SK-N-SH (cell line): ENCODE results near the gene TRIP13. TPM values are rescaled to one million over a fixed set of nuclear protein-coding genes. Genes with fewer than 3 reads are reported as not detected.

Experiments used
- CTCF ChIA-PET: fragments of 300-600, 350-600 bp; formaldehyde crosslinking; extraction: SDS; loops from one replicate; lab custom pipeline; 2021; lab: Yijun Ruan, JAX
- POLR2A ChIA-PET: fragments of 350-600 bp; sonication (Branson Sonifier 250); formaldehyde crosslinking; extraction: SDS; loops from one replicate; lab custom pipeline; 2020; ENCODE audit warnings: antibody characterized with exemption, inconsistent platforms; lab: Yijun Ruan, JAX
- DNase-seq: peaks from one replicate; pipeline ENCODE4 v3.0.0; 2012
- H2AFZ ChIP-seq: fragments of 200-600 bp; sonication (generic); 2 replicates; pipeline ENCODE4 v1.8.1; 2016; ENCODE audit warnings: antibody characterized with exemption, mild to moderate bottlenecking, low read depth
- H3F3A ChIP-seq: fragments of 200-600 bp; sonication (generic); replicated peaks from 2 replicates; pipeline ENCODE3; 2016; ENCODE audit warnings: antibody characterized with exemption, mild to moderate bottlenecking; ENCODE audit not compliant: insufficient read depth
- H3K27ac ChIP-seq, 2 experiments: fragments of 200-500 bp in 1 of 2; fragments of 200-600 bp in 1 of 2; sonication (Bioruptor generic) in 1 of 2; sonication (generic), shearing (Covaris generic) in 1 of 2; 2 replicates each; pipeline versions ENCODE4 v1.5.1 to v1.6.1; 2014 to 2016; ENCODE audit warnings: low read depth in 2 of 2, inconsistent platforms in 1 of 2, low read length in 1 of 2, mild to moderate bottlenecking in 1 of 2, mixed read lengths in 1 of 2
- H3K27me3 ChIP-seq: fragments of 200-600 bp; sonication (generic), shearing (Covaris generic); 2 replicates; pipeline ENCODE4 v1.6.1; 2016; ENCODE audit warnings: mixed run types; ENCODE audit not compliant: insufficient read depth
- H3K36me3 ChIP-seq, 2 experiments: fragments of 200-500 bp in 1 of 2; fragments of 200-600 bp in 1 of 2; sonication (Bioruptor generic) in 1 of 2; sonication (generic) in 1 of 2; replicated peaks in 1 of 2; 2 replicates each; pipeline versions ENCODE3 to v1.5.1; 2014 to 2016; ENCODE audit warnings: low read length in 1 of 2, mild to moderate bottlenecking in 1 of 2; ENCODE audit not compliant: insufficient read depth in 2 of 2, control insufficient read depth in 1 of 2
- H3K4me1 ChIP-seq, 2 experiments: fragments of 200-500 bp in 1 of 2; fragments of 200-600 bp in 1 of 2; sonication (Bioruptor generic) in 1 of 2; sonication (generic), shearing (Covaris generic) in 1 of 2; 2 replicates each; pipeline versions ENCODE4 v1.5.1 to v1.6.1; 2014 to 2016; ENCODE audit warnings: low read depth in 1 of 2, low read length in 1 of 2, mixed run types in 1 of 2; ENCODE audit not compliant: insufficient read depth in 2 of 2, control insufficient read depth in 1 of 2
- H3K4me2 ChIP-seq: fragments of 200-600 bp; sonication (generic), shearing (Covaris generic); 2 replicates; pipeline ENCODE4 v1.6.1; 2017; ENCODE audit warnings: mixed run types
- H3K4me3 ChIP-seq, 2 experiments: fragments of 200-500 bp in 1 of 2; fragments of 200-600 bp in 1 of 2; sonication (Bioruptor generic) in 1 of 2; sonication (generic), shearing (Covaris generic) in 1 of 2; 2 replicates each; pipeline versions ENCODE4 v1.5.1 to v1.8.1; 2014 to 2016; ENCODE audit warnings: low read depth in 2 of 2, inconsistent platforms in 1 of 2, low read length in 1 of 2, mild to moderate bottlenecking in 1 of 2, mixed read lengths in 1 of 2, moderate library complexity in 1 of 2
- H3K79me2 ChIP-seq: fragments of 200-600 bp; sonication (generic); 2 replicates; pipeline ENCODE4 v1.8.1; 2017; ENCODE audit warnings: mild to moderate bottlenecking; ENCODE audit not compliant: insufficient read depth
- H3K9ac ChIP-seq: fragments of 200-600 bp; sonication (generic); 2 replicates; pipeline ENCODE4 v1.6.1; 2017; ENCODE audit warnings: mixed run types
- H3K9me2 ChIP-seq: fragments of 200-600 bp; sonication (generic); 2 replicates; pipeline ENCODE4 v1.6.1; 2017; ENCODE audit warnings: mixed run types
- H3K9me3 ChIP-seq: fragments of 200-600 bp; sonication (generic); 2 replicates; pipeline ENCODE4 v1.6.1; 2017; ENCODE audit warnings: mixed run types, mild to moderate bottlenecking, moderate library complexity
- H4K20me1 ChIP-seq: fragments of 200-600 bp; sonication (generic); 2 replicates; pipeline ENCODE4 v1.6.1; 2017; ENCODE audit warnings: mild to moderate bottlenecking, mixed run types; ENCODE audit not compliant: insufficient read depth
- CHD2 ChIP-seq: fragments of 150-350 bp; IDR thresholded peaks from 2 replicates; pipeline ENCODE4 v1.6.1; 2018; ENCODE audit warnings: low read length; ENCODE audit not compliant: partially characterized antibody
- FOXM1 ChIP-seq: IDR thresholded peaks from 2 replicates; pipeline ENCODE4 v1.4.0; 2012; ENCODE audit warnings: low read depth, mild to moderate bottlenecking
- RAD21 ChIP-seq: IDR thresholded peaks from 2 replicates; pipeline ENCODE4 v1.6.1; 2012; ENCODE audit warnings: mild to moderate bottlenecking, low read length
- RFX5 ChIP-seq: IDR thresholded peaks from 2 replicates; pipeline ENCODE4 v1.6.1; 2012; ENCODE audit warnings: mild to moderate bottlenecking, improper control_type of control experiment, low read length
- SIN3A ChIP-seq: IDR thresholded peaks from 2 replicates; pipeline ENCODE4 v1.6.1; 2012; ENCODE audit warnings: low read depth, mild to moderate bottlenecking, low read length, moderate library complexity, borderline replicate concordance
- TAF1 ChIP-seq: IDR thresholded peaks from 2 replicates; pipeline ENCODE4 v1.6.1; 2012; ENCODE audit warnings: low read depth, mild to moderate bottlenecking, low read length, moderate library complexity, borderline replicate concordance
- WGBS: methylation state at CpG from one replicate; pipeline ENCODE4 v1.1.6; 2017; ENCODE audit warnings: low lambda C conversion rate; 5-methylcytosine and 5-hydroxymethylcytosine counted together
- polyA plus RNA-seq, 3 experiments: library from polyadenylated mRNA; depleted of rRNA; stranded (reverse); fragments of >200 nt; gene quantifications; 2 replicates each; pipeline ENCODE4 v1.2.3, GENCODE V29; 2012
- TF ChIP-seq, protein P1 (sequence below): fragments of 200-600 bp; sonication (generic); IDR thresholded peaks from 2 replicates; pipeline ENCODE4 v1.6.1; 2017; ENCODE audit warnings: antibody characterized with exemption, mild to moderate bottlenecking, moderate library complexity
- TF ChIP-seq, protein P2 (sequence below): IDR thresholded peaks from 2 replicates; pipeline ENCODE4 v1.4.0; 2012; ENCODE audit warnings: low read depth
- TF ChIP-seq, protein P3 (sequence below): fragments of 150-350 bp; IDR thresholded peaks from 2 replicates; pipeline ENCODE4 v1.6.1; 2016; ENCODE audit warnings: mild to moderate bottlenecking, low read depth, low read length

TRIP13 gene
- polyA plus RNA-seq, 1 of the 3 experiments (the other 2 are of a cell fraction), result 24.1 TPM

DNA sequence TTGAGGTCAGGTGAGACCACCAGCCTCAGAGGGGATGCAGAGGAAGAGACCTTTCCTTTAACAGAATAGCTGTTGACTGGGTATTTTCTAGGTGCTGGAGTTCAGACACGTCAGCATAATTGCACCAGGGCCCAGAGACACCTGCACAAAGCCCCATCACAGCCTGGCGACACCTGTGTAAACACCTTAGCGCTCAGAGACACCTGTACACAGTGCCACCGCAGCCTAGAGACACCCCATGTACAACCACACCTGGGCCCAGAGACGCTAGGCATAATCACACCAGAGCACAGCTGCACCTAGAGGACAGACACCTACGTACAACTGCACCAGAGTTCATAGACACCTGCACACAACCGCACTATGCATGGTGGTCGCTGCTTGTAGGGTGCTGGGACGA is 1.0 kb downstream of the TRIP13 start (continued):
- TF ChIP-seq, protein P1, sequence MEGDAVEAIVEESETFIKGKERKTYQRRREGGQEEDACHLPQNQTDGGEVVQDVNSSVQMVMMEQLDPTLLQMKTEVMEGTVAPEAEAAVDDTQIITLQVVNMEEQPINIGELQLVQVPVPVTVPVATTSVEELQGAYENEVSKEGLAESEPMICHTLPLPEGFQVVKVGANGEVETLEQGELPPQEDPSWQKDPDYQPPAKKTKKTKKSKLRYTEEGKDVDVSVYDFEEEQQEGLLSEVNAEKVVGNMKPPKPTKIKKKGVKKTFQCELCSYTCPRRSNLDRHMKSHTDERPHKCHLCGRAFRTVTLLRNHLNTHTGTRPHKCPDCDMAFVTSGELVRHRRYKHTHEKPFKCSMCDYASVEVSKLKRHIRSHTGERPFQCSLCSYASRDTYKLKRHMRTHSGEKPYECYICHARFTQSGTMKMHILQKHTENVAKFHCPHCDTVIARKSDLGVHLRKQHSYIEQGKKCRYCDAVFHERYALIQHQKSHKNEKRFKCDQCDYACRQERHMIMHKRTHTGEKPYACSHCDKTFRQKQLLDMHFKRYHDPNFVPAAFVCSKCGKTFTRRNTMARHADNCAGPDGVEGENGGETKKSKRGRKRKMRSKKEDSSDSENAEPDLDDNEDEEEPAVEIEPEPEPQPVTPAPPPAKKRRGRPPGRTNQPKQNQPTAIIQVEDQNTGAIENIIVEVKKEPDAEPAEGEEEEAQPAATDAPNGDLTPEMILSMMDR, result no peak
- TF ChIP-seq, protein P2, sequence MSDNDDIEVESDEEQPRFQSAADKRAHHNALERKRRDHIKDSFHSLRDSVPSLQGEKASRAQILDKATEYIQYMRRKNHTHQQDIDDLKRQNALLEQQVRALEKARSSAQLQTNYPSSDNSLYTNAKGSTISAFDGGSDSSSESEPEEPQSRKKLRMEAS, result no peak
- TF ChIP-seq RFX5 (no peak), FOXM1 (no peak)
- TF ChIP-seq, protein P3, sequence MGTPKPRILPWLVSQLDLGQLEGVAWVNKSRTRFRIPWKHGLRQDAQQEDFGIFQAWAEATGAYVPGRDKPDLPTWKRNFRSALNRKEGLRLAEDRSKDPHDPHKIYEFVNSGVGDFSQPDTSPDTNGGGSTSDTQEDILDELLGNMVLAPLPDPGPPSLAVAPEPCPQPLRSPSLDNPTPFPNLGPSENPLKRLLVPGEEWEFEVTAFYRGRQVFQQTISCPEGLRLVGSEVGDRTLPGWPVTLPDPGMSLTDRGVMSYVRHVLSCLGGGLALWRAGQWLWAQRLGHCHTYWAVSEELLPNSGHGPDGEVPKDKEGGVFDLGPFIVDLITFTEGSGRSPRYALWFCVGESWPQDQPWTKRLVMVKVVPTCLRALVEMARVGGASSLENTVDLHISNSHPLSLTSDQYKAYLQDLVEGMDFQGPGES, result no peak

DNA sequence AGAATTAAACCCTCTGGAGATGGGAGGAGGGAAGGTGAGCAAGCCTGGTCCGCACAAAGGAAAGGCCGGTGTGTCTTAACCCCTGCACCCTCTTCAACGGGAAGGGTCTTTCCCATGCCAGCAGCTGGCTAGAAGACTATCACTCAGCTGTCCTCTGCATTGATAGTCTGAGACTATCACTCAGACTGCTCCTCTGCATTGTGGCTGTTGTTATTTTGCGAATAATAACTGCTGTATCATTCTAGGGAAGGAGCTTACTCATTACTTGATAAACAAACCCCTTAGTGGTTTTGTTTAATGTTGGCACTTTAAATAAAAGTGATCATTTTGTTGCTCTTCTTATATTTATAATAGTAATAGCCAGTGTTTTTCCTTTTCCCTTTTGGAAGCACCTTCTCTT is 8.1 kb downstream of the TRIP13 start:
- no peaks in the 10 kb centered on the region for H3K4me1 ChIP-seq
- H3K9me3 ChIP-seq, result no peaks in the 10 kb centered on the region
- CTCF ChIA-PET, result interaction anchor here (1.0 to 7.4 kb wide), 3 partner anchors 8 to 267 kb away, joined by 3 to 88 read pairs (median 36); partner anchors contain the start of genes BRD9 and TRIP13
- peaks cover 8% of the 10 kb centered on the region; the same call in 1 of the 2 replicates for H3K79me2 ChIP-seq
- H3K9ac ChIP-seq, result no peak overlapping the region
- peaks cover 19 to 43% of the 10 kb centered on the region in 2 experiments for H3K36me3 ChIP-seq
- H3K9me2 ChIP-seq, result no peaks in the 10 kb centered on the region
- no peaks in the 10 kb centered on the region for H3K27me3 ChIP-seq
- H4K20me1 ChIP-seq, result no peaks in the 10 kb centered on the region
- H3K4me2 ChIP-seq, result no peak overlapping the region
- no peak overlapping the region for H3K27ac ChIP-seq
- no peak overlapping the region for H3K4me3 ChIP-seq
- DNase-seq, result no peak
- peaks cover 5% of the 10 kb centered on the region for H3F3A ChIP-seq
- 81% methylated on average over 4 of the region's 4 CpGs for WGBS
- POLR2A ChIA-PET, result interaction anchor here (1.2 kb wide), 1 partner anchor 228 kb away, joined by 4 read pairs; no protein-coding TSS in a partner anchor
- H2AFZ ChIP-seq, result no peak overlapping the region
- TF ChIP-seq TAF1, result no peak
- no peak for TF ChIP-seq SIN3A
- TF ChIP-seq RFX5, result no peak

DNA sequence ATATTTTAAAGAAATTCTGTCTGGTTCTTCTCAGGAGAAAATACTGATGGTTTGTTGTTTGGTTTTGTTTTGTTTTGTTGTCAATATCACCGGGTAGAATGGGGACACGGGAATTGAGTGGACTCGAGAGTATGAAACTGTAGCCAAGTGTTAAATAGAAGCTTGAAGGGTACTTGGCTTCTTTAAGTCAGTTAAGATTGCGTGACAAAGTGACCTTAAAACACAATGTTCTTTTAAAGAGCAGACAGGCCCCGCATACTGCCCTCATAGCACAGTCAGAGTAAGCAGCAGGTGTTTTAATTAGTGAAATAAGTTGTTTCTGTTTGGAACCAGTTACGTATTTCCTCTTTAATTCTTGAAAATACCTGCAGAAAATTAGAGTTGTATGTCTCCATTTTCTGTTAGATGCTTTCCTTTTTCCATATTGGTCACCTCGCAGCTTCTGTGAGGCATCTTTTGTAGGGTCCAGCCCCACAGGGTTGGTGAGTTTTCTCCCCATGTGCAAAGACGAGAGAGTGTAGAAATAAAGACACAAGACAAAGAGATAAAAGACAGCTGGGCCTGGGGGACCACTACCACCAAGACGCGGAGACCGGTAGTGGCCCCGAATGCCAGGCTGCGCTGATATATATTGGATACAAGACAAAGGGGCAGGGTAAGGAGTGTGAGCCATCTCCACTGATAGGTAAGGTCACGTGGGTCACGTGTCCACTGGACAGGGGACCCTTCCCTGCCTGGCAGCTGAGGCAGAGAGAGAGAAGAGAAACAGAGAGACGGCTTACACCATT is 9.6 kb downstream of the TRIP13 start:
- no peaks in the 10 kb centered on the region for H3K9me3 ChIP-seq
- H3F3A ChIP-seq, result peaks cover 5% of the 10 kb centered on the region
- no peak for TF ChIP-seq RAD21
- no peak for TF ChIP-seq CHD2
- no peak for TF ChIP-seq SIN3A
- no peak overlapping the region for H3K4me3 ChIP-seq
- H3K79me2 ChIP-seq, result no peaks in the 10 kb centered on the region; the same call in 1 of the 2 replicates
- H3K36me3 ChIP-seq, result peaks cover 15 to 48% of the 10 kb centered on the region in 2 experiments
- no peaks in the 10 kb centered on the region for H3K4me1 ChIP-seq
- no peak overlapping the region for H3K4me2 ChIP-seq
- H3K9ac ChIP-seq, result no peak overlapping the region
- H4K20me1 ChIP-seq, result no peaks in the 10 kb centered on the region
- ChIA-PET CTCF (interaction anchor here (0.6 to 7.4 kb wide), 20 partner anchors 10 to 451 kb away, joined by 3 to 88 read pairs (median 4); partner anchors contain the start of genes BRD9 and TRIP13), POLR2A (interaction anchor here (0.8 to 1.0 kb wide), 2 partner anchors 9 to 229 kb away, joined by 3 to 4 read pairs; no protein-coding TSS in a partner anchor)
- no peak overlapping the region for H3K27ac ChIP-seq
- DNase-seq, result no peak
- H3K9me2 ChIP-seq, result no peaks in the 10 kb centered on the region
- H2AFZ ChIP-seq, result no peak overlapping the region
- 95% methylated on average over 16 of the region's 16 CpGs for WGBS
- no peaks in the 10 kb centered on the region for H3K27me3 ChIP-seq
